Cardiac muscle cell (in vitro differentiated cells and primary cell): ENCODE measurements around the gene ADAT3. TPM values are rescaled to one million over a fixed set of nuclear protein-coding genes. Genes with fewer than 3 reads are reported as not detected.

Experiments used
- DNase-seq, 2 donors: peaks; one replicate each; pipeline versions ENCODE4 v3.0.0 to v3.0.0-alpha.2; 2010 to 2017; ENCODE audit warnings: low read depth in 1 of 2, low spot score in 1 of 2
- H3K27ac ChIP-seq: fragments of 200-600 bp; sonication (generic); 2 replicates; pipeline ENCODE4 v1.5.1; 2016
- H3K27me3 ChIP-seq: fragments of 200-600 bp; sonication (generic); 2 replicates; pipeline ENCODE4 v1.6.0; 2016; ENCODE audit warnings: control low read depth
- H3K36me3 ChIP-seq: fragments of 200-600 bp; sonication (generic); 2 replicates; pipeline ENCODE4 v1.5.1; 2016; ENCODE audit warnings: control low read depth
- H3K4me1 ChIP-seq: fragments of 200-600 bp; sonication (generic); 2 replicates; pipeline ENCODE4 v1.8.1; 2017; ENCODE audit warnings: low read depth, mild to moderate bottlenecking, mixed run types
- H3K4me3 ChIP-seq: fragments of 200-600 bp; sonication (generic); 2 replicates; pipeline ENCODE4 v1.5.1; 2016; ENCODE audit warnings: mild to moderate bottlenecking
- H3K9me3 ChIP-seq: fragments of 200-600 bp; sonication (generic); 2 replicates; pipeline ENCODE4 v1.5.1; 2017; ENCODE audit warnings: low read depth, mild to moderate bottlenecking, control low read depth
- polyA plus RNA-seq: library from polyadenylated mRNA; unstranded; fragments of >200 nt; fragmentation: Nextera tagmentation; extraction: Ambion mirVana; gene quantifications from 2 replicates; pipeline ENCODE4 v1.2.1, GENCODE V29; 2016
- total RNA-seq: library from RNA; depleted of rRNA; stranded (reverse); fragments of >200 nt; gene quantifications from 2 replicates; pipeline ENCODE4 v1.2.3, GENCODE V29; 2016
- TF ChIP-seq, protein P1 (sequence below): IDR thresholded peaks from 2 replicates; pipeline ENCODE4 v1.5.1; 2012; ENCODE audit warnings: low read depth, mild to moderate bottlenecking, low read length

Gene ADAT3
- total and polyA plus RNA-seq, 2 experiments from 2014 or later = 11.2 to 14.3 TPM

DNA sequence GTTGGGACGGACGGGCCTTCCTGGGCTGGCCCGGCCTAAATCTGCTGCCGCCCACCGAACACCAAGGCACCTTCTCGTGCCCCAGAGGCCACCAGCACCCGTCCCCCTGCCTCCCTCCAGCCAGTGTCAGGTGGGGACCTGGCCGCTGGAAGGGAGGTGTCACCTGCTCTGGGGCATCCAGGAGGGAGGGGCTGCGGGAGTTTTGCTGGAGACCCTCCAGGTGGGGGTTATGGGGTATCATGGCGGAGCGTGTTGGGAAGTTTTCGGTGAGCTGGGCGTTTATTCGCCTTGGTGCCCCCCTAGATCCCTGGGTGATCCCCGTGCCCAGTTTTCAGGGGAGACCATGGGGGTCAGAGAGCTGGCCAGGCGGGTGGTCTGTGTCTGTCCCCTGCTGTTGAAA, 45.4 kb downstream of the ADAT3 start:
- TF ChIP-seq, protein P1, sequence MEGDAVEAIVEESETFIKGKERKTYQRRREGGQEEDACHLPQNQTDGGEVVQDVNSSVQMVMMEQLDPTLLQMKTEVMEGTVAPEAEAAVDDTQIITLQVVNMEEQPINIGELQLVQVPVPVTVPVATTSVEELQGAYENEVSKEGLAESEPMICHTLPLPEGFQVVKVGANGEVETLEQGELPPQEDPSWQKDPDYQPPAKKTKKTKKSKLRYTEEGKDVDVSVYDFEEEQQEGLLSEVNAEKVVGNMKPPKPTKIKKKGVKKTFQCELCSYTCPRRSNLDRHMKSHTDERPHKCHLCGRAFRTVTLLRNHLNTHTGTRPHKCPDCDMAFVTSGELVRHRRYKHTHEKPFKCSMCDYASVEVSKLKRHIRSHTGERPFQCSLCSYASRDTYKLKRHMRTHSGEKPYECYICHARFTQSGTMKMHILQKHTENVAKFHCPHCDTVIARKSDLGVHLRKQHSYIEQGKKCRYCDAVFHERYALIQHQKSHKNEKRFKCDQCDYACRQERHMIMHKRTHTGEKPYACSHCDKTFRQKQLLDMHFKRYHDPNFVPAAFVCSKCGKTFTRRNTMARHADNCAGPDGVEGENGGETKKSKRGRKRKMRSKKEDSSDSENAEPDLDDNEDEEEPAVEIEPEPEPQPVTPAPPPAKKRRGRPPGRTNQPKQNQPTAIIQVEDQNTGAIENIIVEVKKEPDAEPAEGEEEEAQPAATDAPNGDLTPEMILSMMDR = no peak
- no peaks in the 10 kb centered on the region for H3K36me3 ChIP-seq
- no peak overlapping the region for H3K27ac ChIP-seq
- H3K27me3 ChIP-seq = no peaks in the 10 kb centered on the region
- H3K4me1 ChIP-seq = no peaks in the 10 kb centered on the region
- DNase-seq = no peak
- no peak overlapping the region for H3K4me3 ChIP-seq
- H3K9me3 ChIP-seq = no peaks in the 10 kb centered on the region

DNA sequence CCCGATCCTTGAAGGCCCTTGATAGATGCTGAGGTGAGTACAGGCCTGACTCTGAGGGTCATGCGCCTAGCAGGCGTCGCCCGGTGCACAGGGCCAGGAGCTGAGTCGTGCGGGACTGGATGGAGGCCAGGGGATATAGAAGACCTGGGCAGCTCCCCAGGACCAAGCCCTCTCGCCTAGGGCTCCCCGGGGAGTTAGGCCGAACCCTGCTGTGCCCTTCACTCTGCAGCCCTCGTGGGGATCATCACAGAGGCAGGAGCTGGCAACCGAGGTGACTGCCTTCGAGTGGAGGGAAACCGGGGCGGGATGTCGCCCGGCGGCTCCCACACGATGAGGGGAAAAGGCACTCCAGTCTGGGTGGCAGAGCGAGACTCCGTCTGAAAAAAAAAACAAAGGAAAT, 47.4 kb downstream of the ADAT3 start:
- H3K4me1 ChIP-seq = no peaks in the 10 kb centered on the region
- H3K36me3 ChIP-seq = no peaks in the 10 kb centered on the region
- H3K4me3 ChIP-seq = no peak overlapping the region
- TF ChIP-seq, protein P1 = no peak
- H3K27me3 ChIP-seq = no peaks in the 10 kb centered on the region
- H3K27ac ChIP-seq = no peak overlapping the region
- no peaks in the 10 kb centered on the region for H3K9me3 ChIP-seq
- no peak for DNase-seq

DNA sequence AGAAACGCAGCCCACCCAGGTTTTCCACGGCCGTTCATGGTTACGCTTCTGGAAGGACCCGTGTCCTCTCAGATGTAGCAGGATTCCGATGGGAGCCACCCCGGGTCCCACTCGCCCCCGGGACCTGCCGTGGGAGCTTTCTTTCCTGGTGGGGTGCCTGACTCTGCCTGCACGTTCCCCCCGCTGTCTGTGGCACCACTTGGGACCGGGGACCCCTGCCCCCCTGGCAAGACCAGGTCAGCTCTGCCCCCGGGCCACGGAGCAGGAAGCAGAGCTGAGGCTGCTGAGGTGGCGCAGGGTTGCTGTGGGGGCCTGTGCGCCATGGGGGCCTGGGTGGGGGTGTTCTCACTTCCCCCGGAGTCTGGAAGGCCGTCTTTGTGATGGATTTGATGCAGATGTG, 47.8 kb downstream of the ADAT3 start:
- Histone ChIP-seq H3K9me3 (no peaks in the 10 kb centered on the region), H3K4me1 (no peaks in the 10 kb centered on the region), H3K4me3 (no peak overlapping the region), H3K36me3 (no peaks in the 10 kb centered on the region), H3K27ac (no peak overlapping the region), H3K27me3 (no peaks in the 10 kb centered on the region)
- DNase-seq = no peak
- TF ChIP-seq, protein P1 = no peak

DNA sequence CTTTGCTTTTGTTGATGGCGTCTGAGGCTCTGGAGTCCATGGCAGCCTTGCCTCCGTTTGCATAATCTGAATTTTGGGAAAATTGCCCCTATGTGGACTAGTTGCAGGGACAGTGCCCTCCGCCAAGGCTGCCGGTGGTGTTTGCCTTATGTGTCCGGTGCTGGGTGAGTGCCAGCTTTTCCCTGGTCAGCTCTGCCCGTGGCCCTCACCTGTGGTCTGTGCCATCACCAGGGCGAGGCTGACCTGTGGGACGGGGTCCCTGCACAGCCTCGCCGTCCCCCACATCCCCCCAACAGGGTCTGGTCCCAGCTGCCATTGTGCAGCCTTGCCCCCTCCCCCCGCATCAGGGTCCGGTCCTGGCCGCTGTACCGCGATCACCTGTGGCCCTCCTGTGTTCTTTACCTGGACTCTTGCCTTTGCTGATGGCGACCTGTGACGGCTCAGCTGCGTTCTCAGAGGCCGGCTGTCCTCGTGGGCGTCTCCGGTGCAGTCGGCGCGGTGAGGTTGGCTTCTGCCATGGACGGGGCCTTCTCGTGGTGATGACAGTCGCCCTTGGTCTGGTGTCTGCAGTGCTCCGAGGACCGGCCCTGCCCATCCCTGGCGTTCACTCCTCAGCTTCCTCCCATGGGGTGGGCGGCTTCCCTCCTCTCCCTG, 48.4 kb downstream of the ADAT3 start:
- no peak for DNase-seq
- H3K27me3 ChIP-seq = no peaks in the 10 kb centered on the region
- H3K36me3 ChIP-seq = no peaks in the 10 kb centered on the region
- H3K9me3 ChIP-seq = no peaks in the 10 kb centered on the region
- H3K27ac ChIP-seq = no peak overlapping the region
- no peaks in the 10 kb centered on the region for H3K4me1 ChIP-seq
- H3K4me3 ChIP-seq = no peak overlapping the region
- TF ChIP-seq, protein P1 = no peak

DNA sequence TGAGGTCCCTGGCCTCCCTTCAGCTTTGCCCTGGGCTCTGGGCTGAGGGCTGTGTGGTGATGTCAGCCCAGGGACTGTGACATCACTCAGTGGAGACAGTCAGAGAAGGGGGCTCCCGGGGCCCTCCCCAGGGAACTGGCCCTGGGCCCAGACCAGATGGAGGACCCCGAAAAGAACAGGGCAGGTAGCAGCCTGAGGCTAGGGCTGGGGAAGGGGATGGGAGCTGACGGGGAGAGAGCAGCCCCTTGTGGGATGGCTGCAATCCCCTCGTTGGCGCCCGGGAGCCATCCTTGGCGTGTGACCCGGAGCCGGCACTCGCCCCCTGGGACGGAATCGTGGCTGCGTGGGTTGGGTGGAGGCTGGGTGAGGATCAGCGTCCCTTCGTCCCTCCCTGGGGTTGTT, 49.3 kb downstream of the ADAT3 start:
- Histone ChIP-seq H3K36me3 (no peaks in the 10 kb centered on the region), H3K4me3 (no peak overlapping the region), H3K27ac (no peak overlapping the region), H3K27me3 (no peaks in the 10 kb centered on the region), H3K9me3 (no peaks in the 10 kb centered on the region), H3K4me1 (no peaks in the 10 kb centered on the region)
- DNase-seq = no peak
- TF ChIP-seq, protein P1 = no peak
